C4-2B (cell line): ENCODE results near the gene BEX4.
"Not testable (repeated sequence)": the region's sequence is repeated elsewhere in the genome, so short reads cannot be mapped to it uniquely, and the experiment has no call there.

Experiments used
- ZFX ChIP-seq: fragments of 450-650 bp; IDR thresholded peaks from 2 replicates; pipeline ENCODE4 v1.6.1; 2017
- TF ChIP-seq, protein P1 (sequence below): fragments of 450-650 bp; conservative IDR thresholded peaks from 2 replicates; pipeline ENCODE4 v1.5.1; 2017; ENCODE audit warnings: mild to moderate bottlenecking

DNA sequence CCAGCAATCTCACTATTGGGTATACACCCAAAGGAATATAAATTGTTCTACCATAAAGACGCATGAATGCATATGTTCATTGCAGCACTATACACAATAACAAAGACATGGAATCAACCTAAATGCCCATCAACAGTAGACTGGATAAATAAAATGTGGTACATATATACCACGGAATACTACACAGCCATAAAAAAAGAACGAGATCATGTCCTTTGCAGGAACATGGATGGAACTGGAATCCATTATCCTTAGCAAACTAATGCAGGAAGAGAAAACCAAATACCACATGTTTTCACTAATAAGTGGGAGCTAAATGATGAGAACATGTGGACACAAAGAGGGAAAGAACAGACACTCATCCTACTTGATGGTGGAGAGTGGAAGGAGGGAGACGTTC, 11.0 kb downstream of the BEX4 start:
- TF ChIP-seq, protein P1, sequence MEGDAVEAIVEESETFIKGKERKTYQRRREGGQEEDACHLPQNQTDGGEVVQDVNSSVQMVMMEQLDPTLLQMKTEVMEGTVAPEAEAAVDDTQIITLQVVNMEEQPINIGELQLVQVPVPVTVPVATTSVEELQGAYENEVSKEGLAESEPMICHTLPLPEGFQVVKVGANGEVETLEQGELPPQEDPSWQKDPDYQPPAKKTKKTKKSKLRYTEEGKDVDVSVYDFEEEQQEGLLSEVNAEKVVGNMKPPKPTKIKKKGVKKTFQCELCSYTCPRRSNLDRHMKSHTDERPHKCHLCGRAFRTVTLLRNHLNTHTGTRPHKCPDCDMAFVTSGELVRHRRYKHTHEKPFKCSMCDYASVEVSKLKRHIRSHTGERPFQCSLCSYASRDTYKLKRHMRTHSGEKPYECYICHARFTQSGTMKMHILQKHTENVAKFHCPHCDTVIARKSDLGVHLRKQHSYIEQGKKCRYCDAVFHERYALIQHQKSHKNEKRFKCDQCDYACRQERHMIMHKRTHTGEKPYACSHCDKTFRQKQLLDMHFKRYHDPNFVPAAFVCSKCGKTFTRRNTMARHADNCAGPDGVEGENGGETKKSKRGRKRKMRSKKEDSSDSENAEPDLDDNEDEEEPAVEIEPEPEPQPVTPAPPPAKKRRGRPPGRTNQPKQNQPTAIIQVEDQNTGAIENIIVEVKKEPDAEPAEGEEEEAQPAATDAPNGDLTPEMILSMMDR: not testable (repeated sequence)
- TF ChIP-seq ZFX: not testable (repeated sequence)
